Cardiac muscle cell (in vitro differentiated cells and primary cell): ENCODE data around the gene NPIPB12. TPM values are rescaled to one million over a fixed set of nuclear protein-coding genes. Genes with fewer than 3 reads are reported as not detected.
"Not testable (repeated sequence)": the region's sequence is repeated elsewhere in the genome, so short reads cannot be mapped to it uniquely, and the experiment has no call there.

Source experiments
- DNase-seq, 2 donors: peaks; one replicate each; pipeline versions ENCODE4 v3.0.0 to v3.0.0-alpha.2; 2010 to 2017; ENCODE audit warnings: low read depth in 1 of 2, low spot score in 1 of 2
- H3K27ac ChIP-seq: fragments of 200-600 bp; sonication (generic); 2 replicates; pipeline ENCODE4 v1.5.1; 2016
- H3K27me3 ChIP-seq: fragments of 200-600 bp; sonication (generic); 2 replicates; pipeline ENCODE4 v1.6.0; 2016; ENCODE audit warnings: control low read depth
- H3K36me3 ChIP-seq: fragments of 200-600 bp; sonication (generic); 2 replicates; pipeline ENCODE4 v1.5.1; 2016; ENCODE audit warnings: control low read depth
- H3K4me1 ChIP-seq: fragments of 200-600 bp; sonication (generic); 2 replicates; pipeline ENCODE4 v1.8.1; 2017; ENCODE audit warnings: low read depth, mild to moderate bottlenecking, mixed run types
- H3K4me3 ChIP-seq: fragments of 200-600 bp; sonication (generic); 2 replicates; pipeline ENCODE4 v1.5.1; 2016; ENCODE audit warnings: mild to moderate bottlenecking
- H3K9me3 ChIP-seq: fragments of 200-600 bp; sonication (generic); 2 replicates; pipeline ENCODE4 v1.5.1; 2017; ENCODE audit warnings: low read depth, mild to moderate bottlenecking, control low read depth
- polyA plus RNA-seq: library from polyadenylated mRNA; unstranded; fragments of >200 nt; fragmentation: Nextera tagmentation; extraction: Ambion mirVana; gene quantifications from 2 replicates; pipeline ENCODE4 v1.2.1, GENCODE V29; 2016
- total RNA-seq: library from RNA; depleted of rRNA; stranded (reverse); fragments of >200 nt; gene quantifications from 2 replicates; pipeline ENCODE4 v1.2.3, GENCODE V29; 2016

NPIPB12 gene
- total RNA-seq, result 8.0 and 13.2 TPM in 2 replicates
- polyA plus RNA-seq, result 26.4 and 31.4 TPM in 2 replicates

DNA sequence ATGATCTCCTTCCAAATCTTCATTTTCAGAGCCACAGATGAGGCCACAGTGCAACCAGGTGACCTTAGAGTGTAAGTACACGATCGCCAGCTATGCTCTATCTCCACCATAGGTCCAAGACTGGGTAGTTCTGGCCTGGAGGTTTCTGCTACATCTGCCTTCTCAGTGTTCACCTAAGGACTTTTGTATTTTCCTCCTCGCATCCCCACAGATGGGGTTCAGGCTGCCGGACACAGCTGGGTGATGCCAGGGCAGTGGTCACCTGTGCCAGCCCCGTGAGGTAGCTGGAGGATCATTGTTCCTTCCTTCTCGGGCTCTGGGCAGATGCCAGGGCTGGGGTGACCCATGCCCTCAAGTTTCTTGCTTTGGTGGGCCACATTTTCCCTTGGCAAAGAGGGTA, at the start of gene NPIPB12:
TSS of gene NPIPB12 (minus strand) at position 101 of the 400 bp plus-strand sequence.
- H3K36me3 ChIP-seq, H3K27ac ChIP-seq, H3K4me1 ChIP-seq, H3K27me3 ChIP-seq, DNase-seq, H3K4me3 ChIP-seq, H3K9me3 ChIP-seq: not testable (repeated sequence)

DNA sequence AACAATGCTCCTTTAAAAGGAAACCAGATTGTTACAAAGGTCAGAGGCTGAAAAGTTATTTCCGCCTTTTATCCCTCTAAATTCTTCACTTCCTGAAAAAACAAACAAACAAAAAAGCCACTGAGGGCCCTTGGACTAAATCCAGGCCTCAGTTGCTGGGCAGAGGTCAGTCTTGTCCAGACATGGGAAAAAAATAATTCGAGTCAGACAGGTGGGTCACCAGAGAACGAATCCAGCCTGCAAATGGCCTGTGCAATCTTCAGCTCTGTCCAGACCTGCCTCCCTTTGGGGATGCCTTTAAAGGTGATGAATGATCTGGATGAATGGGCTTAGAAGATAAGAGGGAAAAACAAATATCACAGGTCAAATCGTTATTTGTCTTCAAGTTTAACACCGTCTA, 15.3 kb upstream of the NPIPB12 start:
- not testable (repeated sequence) for H3K36me3 ChIP-seq, H3K27ac ChIP-seq, H3K27me3 ChIP-seq, H3K9me3 ChIP-seq, H3K4me1 ChIP-seq, DNase-seq, H3K4me3 ChIP-seq

DNA sequence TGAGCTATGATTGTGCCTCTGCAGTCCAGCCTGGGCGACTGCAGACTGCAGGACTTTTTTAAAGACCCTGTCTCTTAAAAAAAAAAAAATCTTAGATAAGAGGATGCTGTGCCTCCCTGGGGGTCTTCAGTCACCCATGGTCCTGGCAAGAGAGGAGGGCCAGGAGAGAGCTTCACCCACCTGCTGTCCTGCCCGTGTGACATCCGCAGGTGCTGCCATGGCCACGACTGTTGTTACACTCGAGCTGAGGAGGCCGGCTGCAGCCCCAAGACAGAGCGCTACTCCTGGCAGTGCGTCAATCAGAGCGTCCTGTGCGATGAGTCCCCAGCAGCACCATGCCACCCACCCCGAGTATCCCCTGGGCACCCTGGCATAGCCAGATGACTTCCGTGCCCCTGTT, 23.9 kb downstream of the NPIPB12 start:
- not testable (repeated sequence) for H3K27ac ChIP-seq, H3K4me3 ChIP-seq, H3K36me3 ChIP-seq, H3K9me3 ChIP-seq, DNase-seq, H3K27me3 ChIP-seq, H3K4me1 ChIP-seq

DNA sequence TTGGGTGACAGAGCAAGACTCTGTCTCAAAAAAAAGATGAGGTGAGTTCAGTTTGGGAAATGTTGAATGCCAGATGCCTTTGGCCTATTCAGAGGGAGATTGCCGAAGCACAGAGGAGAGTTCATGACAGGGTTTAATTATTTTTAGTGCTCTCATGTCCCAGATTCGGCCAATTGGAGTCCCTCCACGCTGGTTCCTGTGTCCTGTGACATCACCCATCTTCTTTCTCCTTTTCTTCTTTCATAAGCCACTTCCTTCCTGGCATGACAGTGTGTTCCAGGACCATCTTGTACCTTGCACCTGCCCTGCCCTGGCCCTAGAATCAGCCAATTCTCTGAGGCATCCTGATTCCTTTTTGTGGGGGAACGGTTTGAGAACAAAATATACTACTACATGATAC, 34.1 kb downstream of the NPIPB12 start:
- not testable (repeated sequence) for H3K27ac ChIP-seq

DNA sequence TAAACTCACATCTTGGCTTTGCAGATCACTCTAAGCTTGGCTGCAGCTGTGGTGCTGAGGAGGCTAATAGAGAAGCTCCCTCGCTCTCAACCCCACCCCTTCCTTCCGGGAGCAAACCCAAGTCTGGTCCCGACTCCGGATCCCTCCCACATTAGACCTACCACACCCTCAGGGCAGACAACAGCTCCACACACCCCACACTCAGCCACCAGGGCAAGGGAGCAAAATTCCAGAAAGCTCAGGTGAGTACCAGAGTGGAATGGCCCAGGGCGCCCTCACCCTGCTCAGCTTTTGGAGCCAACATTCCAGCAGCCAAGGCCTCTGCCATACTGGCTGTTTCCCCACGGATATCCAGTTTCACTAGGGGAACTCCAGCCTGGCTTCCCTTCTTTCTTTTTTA, 36.5 kb downstream of the NPIPB12 start:
- not testable (repeated sequence) for H3K36me3 ChIP-seq, H3K4me1 ChIP-seq, H3K27me3 ChIP-seq, H3K27ac ChIP-seq, H3K9me3 ChIP-seq, H3K4me3 ChIP-seq, DNase-seq

More for the DNA sequence above, 34.1 kb downstream of the NPIPB12 start:
- not testable (repeated sequence) for H3K9me3 ChIP-seq, H3K27me3 ChIP-seq, DNase-seq, H3K36me3 ChIP-seq, H3K4me3 ChIP-seq, H3K4me1 ChIP-seq

DNA sequence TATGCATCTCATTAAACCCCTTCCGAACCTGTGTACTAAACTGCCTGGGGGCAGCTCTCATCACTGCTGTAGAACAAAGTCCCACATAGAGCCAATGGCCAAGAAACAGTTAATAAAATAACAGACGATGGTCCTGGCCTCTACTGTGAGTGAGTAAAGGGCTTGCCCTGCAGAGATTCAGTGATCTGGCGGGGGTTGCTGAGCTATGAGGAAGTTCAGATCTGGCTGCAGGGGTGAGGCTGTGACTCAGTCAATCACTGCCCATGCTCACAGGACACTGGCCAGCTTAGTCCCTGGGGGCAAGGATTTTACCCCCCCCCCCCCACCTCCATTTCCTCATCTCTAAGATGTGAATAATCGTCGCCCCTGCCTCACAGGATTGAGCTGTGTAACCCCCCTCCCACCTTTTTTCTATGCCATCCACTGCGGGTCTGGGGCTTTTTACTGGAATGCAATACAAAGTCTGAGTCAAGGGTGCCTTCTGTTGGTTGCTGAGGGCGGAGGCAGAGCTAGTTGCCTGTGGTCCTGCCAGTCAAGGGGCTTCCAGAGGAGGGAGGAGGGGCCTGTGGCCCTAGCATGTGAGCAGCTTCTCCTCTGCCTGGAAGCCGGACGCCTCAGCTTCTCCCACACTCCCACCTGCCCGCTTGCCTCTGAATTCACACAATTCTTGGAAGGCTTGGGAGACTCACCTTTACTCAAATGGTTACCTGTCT, 38.4 kb downstream of the NPIPB12 start:
- H3K27ac ChIP-seq, H3K4me3 ChIP-seq, H3K27me3 ChIP-seq, H3K4me1 ChIP-seq, DNase-seq, H3K9me3 ChIP-seq, H3K36me3 ChIP-seq: not testable (repeated sequence)

DNA sequence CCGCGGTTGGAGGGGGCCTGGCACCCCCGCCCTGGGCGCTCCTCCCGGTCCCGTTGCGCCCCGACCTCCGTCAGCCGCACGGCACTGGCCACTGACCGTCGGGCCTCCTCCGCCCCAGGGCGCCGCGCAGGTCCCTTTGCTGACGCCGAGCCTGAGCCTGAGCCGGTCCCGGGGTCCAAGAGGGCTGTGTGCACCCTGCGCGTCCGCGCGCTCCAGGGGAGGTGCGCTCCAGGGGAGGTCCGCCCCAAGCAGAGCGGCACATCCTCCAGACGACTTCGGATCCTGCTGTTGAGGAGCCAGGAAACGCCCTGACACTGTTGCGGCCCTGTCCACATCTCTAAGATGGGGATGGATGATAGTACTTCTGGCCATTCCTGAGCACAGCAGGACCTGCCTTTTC, 39.3 kb downstream of the NPIPB12 start:
- H3K4me1 ChIP-seq, H3K27ac ChIP-seq, H3K9me3 ChIP-seq, H3K36me3 ChIP-seq, H3K4me3 ChIP-seq, DNase-seq, H3K27me3 ChIP-seq: not testable (repeated sequence)

DNA sequence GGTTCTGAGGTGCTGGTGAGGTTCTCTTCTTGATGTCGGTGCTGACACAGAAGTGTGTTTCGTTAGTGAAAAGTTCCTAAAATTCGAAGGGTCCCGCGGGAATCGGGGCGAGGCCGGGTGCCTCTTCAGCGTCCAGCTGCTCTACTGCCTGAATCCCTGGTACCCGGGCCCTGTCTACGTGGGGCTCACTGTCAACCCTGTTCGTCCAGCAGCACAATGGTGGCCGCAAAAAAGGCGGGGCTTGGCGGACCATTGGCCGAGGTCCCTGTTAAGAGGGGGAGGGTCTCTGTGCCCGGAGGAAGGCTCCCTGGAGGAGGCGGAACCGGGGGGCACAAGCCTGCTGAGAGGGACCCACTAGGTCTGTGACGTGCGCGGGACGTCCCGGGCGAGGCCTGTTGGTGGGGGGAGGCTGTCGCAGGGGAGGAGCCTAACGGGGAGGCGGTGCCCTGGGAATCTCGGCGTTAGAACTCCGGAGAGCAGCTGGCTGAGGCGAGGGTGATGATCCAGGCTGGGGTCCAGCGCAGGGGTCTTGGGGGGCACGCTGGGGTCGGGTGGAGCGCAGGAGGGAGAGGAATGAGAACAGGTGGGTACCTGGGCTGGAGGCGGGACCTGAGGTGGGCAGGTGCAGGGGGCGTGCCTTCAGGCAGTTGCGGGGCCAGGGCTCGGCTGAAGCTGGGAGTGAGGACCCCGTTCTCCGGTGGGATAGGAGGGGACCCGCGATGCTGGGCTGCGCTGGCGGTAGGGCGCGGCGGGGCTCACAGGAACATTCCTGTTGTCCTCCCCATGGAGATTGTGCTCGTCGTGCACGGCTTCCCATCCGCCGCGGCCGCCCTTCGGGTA, 40.0 kb downstream of the NPIPB12 start:
- not testable (repeated sequence) for H3K9me3 ChIP-seq, H3K36me3 ChIP-seq, H3K27ac ChIP-seq, H3K4me3 ChIP-seq, H3K4me1 ChIP-seq, DNase-seq, H3K27me3 ChIP-seq

DNA sequence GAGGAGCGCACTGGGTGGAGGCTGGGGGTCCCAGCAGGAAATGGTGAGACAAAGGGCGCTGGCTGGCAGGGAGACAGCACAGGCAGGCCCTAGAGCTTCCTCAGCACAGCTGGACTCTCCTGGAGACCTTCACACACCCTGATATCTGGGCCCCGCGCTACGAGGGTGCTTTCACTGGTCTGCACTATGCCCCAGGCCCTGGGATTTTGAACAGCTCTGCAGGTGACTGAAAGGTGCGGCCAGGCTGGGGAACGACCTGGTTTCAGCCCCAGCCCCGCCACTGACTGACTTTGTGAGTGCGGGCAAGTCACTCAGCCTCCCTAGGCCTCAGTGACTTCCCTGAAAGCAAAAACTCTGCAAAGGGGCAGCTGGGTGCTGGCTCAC, 45.6 kb downstream of the NPIPB12 start:
- not testable (repeated sequence) for H3K4me3 ChIP-seq, H3K4me1 ChIP-seq, DNase-seq, H3K36me3 ChIP-seq, H3K9me3 ChIP-seq, H3K27me3 ChIP-seq, H3K27ac ChIP-seq

DNA sequence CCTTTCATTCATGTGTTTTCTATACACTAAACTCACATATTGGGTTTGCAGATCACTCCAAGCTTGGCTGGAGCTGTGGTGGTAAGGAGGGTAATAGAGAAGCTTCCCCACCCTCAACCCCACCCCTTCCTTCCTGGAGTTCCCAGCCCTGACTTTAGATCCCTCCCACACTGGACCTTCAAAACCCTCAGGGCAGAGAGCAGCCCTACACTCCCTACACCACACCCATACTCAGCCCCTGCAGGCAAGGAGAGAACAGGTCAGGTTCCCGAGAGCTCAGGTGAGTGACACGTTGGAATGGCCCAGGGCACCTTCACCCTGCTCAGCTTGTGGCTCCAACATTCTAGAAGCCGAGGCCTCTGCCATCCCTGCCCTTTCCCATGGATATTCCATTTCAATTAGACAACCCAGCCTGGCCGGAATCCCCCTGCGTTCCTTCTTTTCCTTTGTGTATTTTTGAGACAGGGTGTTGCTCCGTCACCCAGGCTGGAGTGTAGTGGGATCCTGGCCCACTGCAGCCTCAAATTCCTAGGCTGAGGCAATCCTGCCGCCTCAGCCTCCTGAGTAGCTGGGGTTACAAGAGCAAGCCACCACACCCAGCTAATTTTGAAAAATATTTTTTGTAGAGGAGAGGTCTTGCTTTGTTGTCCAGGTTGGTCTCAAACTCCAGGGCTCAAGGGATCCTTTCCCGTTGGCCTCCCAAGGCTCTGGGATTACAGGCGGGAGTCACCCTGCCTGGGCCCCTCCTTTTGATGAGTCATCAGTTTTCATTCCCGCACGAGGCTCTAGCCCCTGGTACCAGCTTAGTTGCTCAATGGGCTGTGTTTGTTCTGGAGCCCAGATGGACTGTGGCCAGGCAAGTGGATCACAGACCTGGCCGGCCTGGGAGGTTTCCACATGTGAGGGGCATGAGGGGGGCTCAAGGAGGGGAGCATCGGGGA, 46.2 kb downstream of the NPIPB12 start, which contains the start of gene SULT1A4:
TSS of gene SULT1A4 (plus strand) at position 208 of the 941 bp plus-strand sequence. CDS start 1,473 bp downstream, outside the sequence.
- H3K27me3 ChIP-seq, H3K27ac ChIP-seq, H3K9me3 ChIP-seq, DNase-seq, H3K4me1 ChIP-seq, H3K36me3 ChIP-seq, H3K4me3 ChIP-seq: not testable (repeated sequence)

DNA sequence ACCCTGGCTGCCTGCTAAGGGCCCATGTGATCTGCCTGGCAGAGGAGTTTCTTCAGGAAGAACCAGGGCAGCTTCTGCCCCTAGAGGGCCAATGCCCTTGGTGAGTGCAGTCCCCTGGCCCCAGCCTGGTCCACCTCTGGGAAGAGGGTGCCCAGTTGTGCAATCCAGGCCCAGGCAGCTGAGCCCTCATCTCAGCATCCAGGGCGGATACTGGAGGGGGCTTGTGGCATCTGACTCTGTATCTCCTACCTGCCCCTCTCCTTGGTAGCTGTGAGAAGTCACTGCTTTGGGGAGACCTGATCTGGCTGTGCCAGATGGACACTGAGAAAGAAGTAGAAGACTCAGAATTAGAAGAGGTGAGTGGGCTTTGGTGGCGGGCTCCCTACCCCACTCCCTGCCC, 48.5 kb downstream of the NPIPB12 start:
- not testable (repeated sequence) for H3K4me3 ChIP-seq, H3K27me3 ChIP-seq, H3K9me3 ChIP-seq, H3K27ac ChIP-seq, H3K4me1 ChIP-seq, DNase-seq, H3K36me3 ChIP-seq

DNA sequence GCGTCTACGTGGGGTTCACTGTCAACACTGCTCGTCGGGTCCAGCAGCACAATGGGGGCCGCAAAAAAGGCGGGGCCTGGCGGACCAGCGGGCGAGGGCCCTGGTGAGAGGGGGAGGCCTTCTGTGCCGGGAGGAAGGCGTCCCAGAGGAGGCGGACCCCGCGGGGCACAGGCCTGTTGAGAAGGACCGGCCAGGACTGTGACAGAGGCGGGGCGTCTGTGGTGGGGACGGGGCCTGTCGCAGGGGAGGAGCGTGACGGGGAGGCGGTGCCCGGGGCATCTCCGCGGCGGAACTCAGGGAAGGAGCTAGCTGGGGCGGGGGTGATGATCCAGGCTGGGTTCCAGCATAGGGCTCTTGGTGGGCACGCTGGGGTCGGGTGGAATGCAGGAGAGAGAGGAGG, 51.4 kb downstream of the NPIPB12 start:
- H3K9me3 ChIP-seq, H3K27me3 ChIP-seq, H3K36me3 ChIP-seq, H3K4me3 ChIP-seq, DNase-seq, H3K4me1 ChIP-seq, H3K27ac ChIP-seq: not testable (repeated sequence)

DNA sequence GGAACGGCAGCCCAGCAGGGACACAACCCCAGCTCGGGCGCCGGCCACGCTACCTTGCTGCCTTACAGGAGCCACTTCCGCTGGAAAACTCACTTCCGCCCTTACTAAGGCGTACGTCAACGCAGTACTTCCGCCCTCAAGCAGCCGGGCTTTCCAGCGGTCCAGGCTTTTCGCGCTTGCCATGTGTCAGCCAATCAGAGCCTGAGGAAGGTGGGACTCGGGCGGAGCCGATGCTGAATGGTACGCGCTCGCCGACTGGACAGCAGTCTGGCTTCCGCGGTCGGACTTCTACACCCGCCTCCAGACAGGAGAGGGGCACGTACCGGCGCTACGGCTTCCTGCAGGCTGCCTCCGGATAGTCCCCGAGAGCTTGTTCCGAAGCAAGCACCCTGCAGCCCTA, 51.9 kb downstream of the NPIPB12 start, which contains the start of the genes BOLA2 and SLX1B:
TSS of gene BOLA2 (minus strand) at position 83 of the 400 bp plus-strand sequence. CDS start 98 bp downstream, outside the sequence.
TSS of gene SLX1B (plus strand) at position 265 of the 400 bp plus-strand sequence.
- not testable (repeated sequence) for H3K4me1 ChIP-seq, DNase-seq, H3K9me3 ChIP-seq, H3K27ac ChIP-seq, H3K27me3 ChIP-seq, H3K36me3 ChIP-seq, H3K4me3 ChIP-seq
